VCaP (cell line): ENCODE results near the gene LONP2.
A peak's percentile ranks its signal among the peaks of the same experiment; 100 is the strongest.

Source experiments
- H3K27ac ChIP-seq: fragments of 450-650 bp; 2 replicates; pipeline ENCODE4 v1.5.1; 2017
- CTCF ChIP-seq: fragments of 450-650 bp; conservative IDR thresholded peaks from 2 replicates; pipeline ENCODE4 v1.5.1; 2017; ENCODE audit warnings: mild to moderate bottlenecking, moderate library complexity

The LONP2 gene

GRCh38 chr16:48261569-48261968, 17.5 kb downstream of the LONP2 start:
- H3K27ac ChIP-seq = peak overlapping the region; percentile 62
- TF ChIP-seq CTCF = no peak

GRCh38 chr16:48262631-48263030, 18.5 kb downstream of the LONP2 start:
- peak overlapping the region; percentile 62 for H3K27ac ChIP-seq
- TF ChIP-seq CTCF = no peak

- no peak for TF ChIP-seq CTCF
- H3K27ac ChIP-seq = peak overlapping the region; percentile 69
Measured at GRCh38 chr16:48269011-48269410, 24.9 kb downstream of the LONP2 start.

- TF ChIP-seq CTCF = no peak
- no peak overlapping the region for H3K27ac ChIP-seq
Measured at GRCh38 chr16:48271728-48272127, 27.6 kb downstream of the LONP2 start.

GRCh38 chr16:48272837-48273421, 28.8 kb downstream of the LONP2 start:
- no peak overlapping the region for H3K27ac ChIP-seq
- TF ChIP-seq CTCF = no peak

GRCh38 chr16:48274476-48274875, 30.4 kb downstream of the LONP2 start:
- H3K27ac ChIP-seq = no peak overlapping the region
- TF ChIP-seq CTCF = no peak

GRCh38 chr16:48276102-48276501, 32.0 kb downstream of the LONP2 start:
- H3K27ac ChIP-seq = peak overlapping the region; percentile 8; the same call in 1 of the 2 replicates
- no peak for TF ChIP-seq CTCF
